ENCODE results near the gene NMNAT3.

Gene NMNAT3

DNA sequence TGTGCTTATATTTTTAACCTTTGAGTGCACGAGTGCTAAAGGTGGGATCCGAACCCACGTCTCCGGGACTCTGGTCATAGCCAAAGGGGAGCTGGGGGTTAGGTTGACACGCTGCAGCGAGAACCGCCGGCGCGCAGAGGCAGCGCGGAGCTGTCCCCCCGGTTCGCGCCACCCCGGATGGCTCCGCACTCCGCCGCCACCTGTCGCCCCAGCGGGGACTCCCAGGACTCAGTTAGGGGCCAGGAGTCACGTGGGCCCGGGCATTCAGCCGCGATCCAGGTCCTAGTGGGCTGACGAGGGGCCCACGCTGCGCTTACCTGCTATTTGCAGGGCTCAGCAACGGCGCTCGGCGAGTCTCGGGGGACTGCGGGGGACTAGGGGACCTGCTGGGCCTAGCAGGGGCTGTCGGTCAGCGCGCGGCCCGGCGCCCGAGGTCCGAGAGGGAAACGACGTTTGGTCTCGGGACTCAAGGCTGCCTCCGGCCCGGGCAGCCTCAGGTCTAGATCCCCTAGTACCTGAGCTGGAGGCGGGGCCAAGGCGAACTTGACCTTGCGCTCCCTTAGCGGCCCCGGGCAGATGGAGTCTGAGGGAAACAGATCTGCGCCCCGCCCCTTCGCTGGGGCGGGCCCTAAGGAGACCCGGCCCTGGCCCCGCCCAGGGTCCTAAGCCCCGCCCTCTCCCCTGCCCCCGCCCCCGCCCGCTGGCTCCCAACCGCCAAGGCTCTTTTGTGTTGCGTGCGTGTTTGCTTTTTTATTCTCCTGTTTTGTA, at the start of gene NMNAT3:
NMNAT3 (minus strand) TSS at position 585 of the 768 bp plus-strand sequence. CDS start 50,248 bp downstream, outside the sequence.
- peak within 1 kb of the TSS; percentile 54 for H3K4me3 ChIP-seq (ENCODE audit: low read depth, low read length)

DNA sequence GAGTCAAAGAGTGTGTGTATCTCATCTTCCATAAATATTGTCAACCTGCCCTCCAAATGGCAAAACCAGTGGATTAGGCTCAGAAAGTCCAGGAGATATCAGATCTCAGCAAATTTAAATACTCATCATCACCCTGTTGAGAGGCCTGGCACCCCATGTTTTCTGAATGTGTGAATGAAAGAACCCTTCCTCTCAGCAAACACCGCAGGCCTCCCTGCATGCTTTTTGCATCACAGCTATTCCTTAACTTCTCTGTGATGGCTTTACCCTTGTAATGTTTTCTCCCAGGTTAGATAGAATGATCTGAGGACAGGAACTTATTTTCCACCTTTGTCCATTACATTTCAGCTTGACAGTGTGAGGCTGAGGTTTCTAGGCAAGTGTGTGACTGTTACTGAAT, 43.6 kb upstream of the NMNAT3 start:
- no peak overlapping the region for H3K4me3 ChIP-seq (ENCODE audit: low read depth, low read length)

DNA sequence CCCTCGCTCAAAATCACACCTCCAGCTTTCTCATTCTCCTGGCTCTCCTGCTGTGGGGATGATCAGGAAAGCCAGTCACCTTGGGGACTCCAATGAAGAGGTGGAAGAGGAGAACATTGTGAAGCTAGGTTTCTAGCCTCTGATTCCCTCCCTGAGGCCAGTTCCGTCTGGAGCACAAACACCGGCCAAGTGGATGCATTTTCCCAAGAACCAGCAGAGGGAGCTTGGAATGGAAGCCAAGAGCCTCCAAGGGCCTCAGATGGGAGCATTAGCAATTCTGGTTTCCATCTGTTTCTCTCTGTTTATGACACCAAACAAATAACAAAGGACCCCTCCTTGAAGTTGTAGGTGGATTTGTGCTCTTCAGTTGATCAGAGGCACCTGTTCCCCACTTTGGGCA, 40.6 kb upstream of the NMNAT3 start:
- H3K4me3 ChIP-seq (ENCODE audit: low read depth, low read length): no peak overlapping the region

DNA sequence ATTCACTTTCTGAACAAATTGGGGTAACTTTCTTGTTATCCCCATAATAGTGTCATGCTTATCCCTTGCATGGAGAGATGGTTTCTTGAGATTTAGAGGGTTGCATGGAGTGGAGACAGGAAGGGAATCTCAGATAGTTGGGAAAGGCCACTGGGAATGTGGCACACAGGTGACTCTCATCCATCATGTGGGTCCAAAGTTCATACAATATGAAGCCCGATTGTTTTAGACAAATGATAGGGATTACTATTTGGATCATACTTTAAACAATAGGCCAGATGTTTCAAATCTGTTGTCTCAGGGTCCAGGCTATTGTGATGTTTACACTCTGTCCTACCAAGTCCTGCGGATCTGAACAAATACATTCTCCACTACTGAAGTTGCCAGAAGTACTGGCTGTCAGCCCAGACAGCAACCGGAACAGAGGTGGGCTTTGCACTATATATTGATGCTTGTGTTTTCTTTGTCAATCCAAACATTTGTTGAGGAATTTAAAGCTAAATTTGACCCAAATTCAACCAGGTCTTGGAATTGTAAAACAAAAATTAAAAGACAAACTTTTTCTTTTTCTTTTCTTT, 39.2 kb upstream of the NMNAT3 start:
- H3K4me3 ChIP-seq (ENCODE audit: low read depth, low read length): no peak overlapping the region

DNA sequence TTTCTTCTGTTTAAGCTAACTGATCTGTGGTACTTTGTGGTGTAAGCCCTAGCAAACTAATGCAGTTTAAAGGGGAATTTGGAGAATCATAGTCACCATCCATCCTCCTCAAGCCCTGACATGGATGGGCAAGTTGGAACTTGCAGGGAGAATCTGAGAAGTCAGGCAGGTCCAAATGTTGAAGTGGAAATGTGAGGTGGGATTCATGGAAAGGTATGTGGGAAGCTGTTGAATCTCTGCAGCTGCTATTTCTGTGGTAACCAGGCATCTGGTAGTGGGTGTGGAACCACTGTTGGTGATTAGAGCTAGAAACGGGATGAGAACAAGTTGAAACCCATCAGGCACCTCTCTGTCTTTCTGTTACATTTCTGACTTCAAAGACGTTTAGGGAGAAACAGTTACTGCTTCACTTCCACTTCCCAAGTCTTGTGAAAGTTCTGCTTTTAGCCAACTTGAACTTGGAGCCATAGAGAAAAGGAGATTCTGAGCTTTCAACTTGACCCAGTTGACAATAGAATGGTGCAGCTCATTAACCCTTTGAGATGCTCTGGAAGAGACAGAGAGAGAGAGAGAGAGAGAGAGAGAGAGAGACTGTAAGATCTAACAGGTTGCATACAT, 38.1 kb upstream of the NMNAT3 start:
- no peak overlapping the region for H3K4me3 ChIP-seq (ENCODE audit: low read depth, low read length)

DNA sequence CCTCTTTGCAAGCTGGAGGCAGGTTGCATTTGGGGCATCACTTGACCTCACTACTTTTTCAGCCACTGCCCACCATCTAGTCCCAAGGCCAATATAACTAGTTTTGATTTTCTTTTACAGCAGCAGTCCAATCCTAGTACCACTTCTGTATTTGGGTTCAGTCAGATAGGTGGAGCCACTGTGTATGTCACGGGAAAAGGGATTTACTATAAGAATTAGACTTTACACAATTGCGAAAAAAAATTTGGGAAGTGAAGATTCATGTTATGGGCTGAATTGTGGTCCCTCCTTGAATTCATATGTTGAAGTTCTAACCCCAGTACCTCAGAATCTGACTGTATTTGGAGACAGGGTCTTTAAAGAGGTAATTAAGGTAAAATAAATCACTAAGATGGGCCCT, 37.4 kb upstream of the NMNAT3 start:
- no peak overlapping the region for H3K4me3 ChIP-seq (ENCODE audit: low read depth, low read length)

DNA sequence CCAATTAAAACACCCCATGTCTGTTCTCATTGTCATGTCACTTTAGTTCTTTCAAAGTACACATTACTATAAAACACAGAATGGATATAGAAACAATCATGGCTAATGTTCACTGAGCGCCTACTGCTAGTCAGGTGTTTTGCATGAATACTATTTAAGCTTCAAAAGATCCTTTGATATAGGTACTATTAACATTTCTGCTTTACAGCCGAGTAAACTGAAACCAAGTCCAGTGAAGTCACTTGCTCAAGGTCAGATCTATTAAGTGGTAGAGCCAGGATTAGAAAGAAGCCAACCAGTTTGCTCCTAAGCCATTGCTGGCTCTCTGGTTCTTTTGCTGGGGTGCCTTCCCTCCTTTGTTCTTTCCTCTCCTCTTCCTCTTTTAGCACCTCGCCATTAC, 32.4 kb upstream of the NMNAT3 start:
- no peak overlapping the region for H3K4me3 ChIP-seq (ENCODE audit: low read depth, low read length)

DNA sequence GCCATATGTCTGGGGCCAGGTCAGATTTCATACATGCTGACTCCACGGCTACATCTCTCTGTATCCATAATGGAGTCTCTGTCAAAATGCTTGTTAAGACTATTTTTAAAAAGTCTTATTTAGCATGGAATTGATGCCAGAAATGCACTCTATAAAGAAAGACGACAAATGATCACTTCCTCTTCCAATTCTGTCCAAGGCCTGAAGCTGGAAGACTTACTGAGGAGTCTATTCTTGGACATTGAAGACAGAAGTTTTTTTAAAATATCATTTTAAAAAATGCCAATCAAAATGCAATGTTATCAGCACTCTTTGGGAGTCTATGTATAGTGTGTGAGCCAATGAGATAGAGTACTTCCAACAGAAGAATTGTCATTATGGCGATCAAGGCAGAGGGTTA, 27.9 kb upstream of the NMNAT3 start:
- no peak overlapping the region for H3K4me3 ChIP-seq (ENCODE audit: low read depth, low read length)

DNA sequence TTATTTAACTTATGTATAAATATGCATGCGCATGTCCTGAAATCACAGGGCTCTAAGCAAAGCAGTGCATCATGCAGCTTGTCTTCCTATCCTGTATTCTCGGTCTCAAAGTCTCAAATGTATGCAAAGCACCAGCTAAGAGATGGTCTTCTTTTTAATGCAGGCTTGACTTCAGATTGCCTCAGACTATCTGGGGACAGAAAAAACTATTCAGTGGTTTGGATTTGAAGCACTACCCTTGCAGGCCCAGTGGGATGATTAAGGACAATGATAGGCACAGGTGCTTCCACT, 18.5 kb upstream of the NMNAT3 start:
- no peak overlapping the region for H3K4me3 ChIP-seq (ENCODE audit: low read depth, low read length)

DNA sequence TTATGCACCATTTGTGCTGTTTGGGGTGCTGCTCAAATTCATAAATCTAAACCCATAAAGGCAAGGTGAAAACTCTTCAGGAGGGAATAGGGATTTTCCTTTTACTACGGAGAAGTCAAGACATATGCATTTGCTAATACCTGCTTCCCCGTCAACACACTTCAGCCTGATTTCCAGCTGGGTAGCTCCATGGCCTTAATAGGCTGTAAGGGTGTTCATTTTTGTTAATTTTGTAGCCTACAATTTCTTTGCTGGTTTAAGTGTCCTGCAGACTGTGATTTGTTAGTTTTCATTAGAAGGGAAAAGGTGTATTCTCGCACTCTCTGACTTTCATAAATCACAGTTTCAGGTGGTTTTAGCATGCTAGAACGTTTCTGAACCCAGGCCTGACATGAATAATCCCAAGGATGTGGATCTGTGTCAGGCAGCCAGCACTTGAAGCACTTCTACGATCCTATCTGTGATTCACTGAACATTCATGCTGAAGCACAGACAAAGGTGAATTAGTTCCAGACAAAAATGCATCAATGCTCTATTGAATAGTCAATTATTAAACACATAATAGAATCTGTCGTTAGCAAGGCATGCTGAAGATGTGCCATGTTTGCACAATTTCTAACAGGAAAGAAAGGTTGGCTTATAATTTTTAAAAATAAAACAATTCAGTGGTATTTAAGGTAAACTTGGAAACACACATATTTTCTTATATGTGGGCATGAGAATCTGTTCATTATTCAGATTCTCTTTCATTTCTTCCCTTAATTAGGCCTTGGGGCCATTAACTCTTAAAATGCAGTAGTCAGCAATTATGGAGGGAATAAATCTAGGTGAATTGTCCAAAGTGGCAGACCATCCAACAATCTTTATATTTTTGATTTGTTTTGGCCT, 17.9 kb upstream of the NMNAT3 start:
- no peak overlapping the region for H3K4me3 ChIP-seq (ENCODE audit: low read depth, low read length)

DNA sequence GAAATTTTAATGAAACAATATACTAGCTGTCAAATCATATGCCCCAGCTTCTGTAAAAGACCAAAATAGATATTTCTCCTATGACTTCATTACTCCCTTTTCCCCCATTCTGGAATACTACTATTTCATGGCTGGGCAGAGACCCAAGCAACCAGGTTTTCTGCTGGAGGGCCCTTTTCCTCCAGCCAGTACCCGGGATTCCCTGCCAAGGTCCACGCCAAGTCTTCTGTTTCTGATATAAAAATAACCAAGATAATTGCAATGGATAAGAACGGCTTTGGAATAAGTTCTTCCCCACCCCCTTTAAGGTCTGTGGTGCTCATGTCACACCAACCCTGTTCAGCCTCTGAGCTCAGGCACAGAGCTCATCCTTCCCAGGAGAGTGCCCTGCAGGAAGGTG, 17.2 kb upstream of the NMNAT3 start:
- no peak overlapping the region for H3K4me3 ChIP-seq (ENCODE audit: low read depth, low read length)

DNA sequence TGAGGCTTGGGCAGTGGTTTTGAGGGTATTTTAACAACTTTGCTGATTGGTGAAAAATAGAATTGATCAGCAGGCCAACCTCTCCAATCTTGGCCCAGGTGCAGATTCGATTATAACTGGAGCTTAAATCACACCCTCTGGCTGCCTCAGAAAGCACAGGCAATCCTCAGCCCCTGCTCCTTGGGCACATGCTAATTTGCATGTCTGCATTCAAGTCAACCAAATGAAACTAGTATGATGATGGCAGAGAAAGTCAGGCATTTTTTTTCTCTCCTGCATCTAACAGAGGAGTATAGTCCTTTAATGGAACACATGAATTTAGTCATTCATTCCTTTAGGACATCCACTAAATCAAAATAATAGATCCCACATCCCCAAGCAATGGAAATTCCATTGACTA, 16.8 kb upstream of the NMNAT3 start:
- H3K4me3 ChIP-seq (ENCODE audit: low read depth, low read length): no peak overlapping the region

DNA sequence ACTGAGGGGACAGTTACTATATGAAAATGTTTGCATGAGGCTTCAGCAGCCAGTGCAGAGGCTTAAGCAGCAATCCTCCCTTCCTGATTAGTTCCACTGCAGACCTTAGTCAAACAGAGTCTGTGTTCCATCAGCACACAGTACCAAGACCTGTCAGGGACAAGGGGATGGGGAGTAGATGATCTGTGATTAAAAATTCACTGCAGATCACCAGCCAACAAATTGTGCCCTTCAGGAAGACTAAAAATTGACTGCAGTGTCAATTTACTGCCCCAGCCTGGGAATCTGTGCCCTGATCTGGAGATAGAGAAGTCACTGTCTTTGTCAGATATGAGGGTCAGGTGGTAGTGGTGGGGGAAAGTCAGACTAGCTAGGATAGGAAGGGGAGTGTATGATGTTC, 13.8 kb upstream of the NMNAT3 start:
- no peak overlapping the region for H3K4me3 ChIP-seq (ENCODE audit: low read depth, low read length)

DNA sequence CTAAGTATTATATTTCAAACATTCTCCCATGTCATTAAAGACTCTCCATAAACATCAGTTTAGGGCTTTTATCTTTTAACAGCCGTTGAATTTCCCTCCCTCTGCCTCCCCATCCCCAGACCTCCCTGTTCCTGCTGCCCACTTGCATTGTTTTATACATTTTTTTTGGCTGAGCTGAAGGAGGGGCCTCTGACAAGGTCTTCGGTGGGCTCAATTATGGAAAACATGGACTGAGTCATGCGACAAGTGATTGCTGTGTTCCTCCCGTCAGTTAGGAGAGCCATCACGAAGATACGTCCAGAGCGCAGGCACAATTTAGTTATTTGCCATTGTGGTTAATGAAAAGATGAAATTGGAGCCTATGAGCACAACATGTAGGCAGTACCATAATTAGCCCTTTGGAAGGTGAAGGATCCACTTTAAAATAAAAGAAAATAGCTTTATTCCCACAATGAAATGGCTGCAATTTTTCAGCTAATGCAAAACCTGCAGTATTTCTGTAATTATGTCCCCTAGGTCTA, 12.0 kb upstream of the NMNAT3 start:
- H3K4me3 ChIP-seq (ENCODE audit: low read depth, low read length): no peak overlapping the region

DNA sequence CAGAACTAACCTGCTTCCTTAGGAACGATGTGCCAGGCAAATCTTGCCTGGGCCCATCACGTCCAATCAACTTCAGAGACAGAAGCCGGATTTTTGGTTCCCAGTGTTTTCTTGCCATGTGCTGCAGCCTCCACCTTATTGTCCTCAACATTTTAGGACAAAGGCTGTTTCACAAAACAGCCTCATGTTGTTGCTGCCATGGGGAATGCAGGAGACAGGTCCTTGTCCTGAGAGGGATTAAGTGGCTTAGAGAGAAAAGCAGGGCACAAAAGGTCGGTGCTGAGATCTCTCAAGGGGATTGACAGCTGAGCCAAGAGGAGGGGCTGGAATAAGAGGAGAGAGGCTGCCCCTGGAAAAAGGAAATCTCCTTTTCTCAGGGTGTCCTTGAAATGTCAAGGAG, 11.3 kb upstream of the NMNAT3 start:
- H3K4me3 ChIP-seq (ENCODE audit: low read depth, low read length): no peak overlapping the region

DNA sequence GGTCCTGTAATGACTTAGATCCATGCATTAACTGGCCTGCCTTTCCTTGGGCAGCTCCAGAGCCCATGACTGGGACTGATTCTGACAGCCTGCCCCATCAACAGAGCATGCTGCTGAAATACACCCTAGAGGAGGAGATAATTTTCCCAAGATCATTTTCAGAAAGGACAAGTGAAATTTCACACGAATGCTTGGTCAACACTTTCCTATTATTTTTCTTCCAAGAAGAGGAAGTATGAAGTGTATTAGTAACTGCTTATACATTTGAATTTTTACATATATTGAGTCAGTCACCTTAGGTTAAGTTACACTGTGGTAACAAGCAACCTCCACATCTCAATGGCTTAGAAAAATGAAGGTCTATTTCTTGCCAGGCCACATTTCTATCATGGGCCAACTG, 9.7 kb upstream of the NMNAT3 start:
- H3K4me3 ChIP-seq (ENCODE audit: low read depth, low read length): no peak overlapping the region

DNA sequence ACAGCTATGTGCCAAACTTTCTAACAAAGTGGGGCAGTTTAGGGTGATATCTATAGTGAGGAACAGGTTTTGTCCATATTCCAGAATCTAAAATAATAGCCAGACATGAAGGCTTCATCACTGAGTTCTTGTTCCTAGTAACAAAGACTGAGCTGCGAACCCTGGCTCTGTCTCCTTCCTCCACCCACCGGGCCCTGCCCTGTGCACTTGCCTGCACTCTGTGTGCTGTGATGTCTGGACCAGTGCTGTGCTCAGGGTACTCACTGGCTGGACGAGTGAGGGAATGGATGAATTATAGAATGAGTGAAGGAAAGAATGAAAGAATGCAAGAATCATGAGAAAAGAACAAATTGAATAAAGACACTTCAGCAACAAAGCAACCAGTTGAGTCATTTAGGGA, 8.9 kb upstream of the NMNAT3 start:
- no peak overlapping the region for H3K4me3 ChIP-seq (ENCODE audit: low read depth, low read length)

DNA sequence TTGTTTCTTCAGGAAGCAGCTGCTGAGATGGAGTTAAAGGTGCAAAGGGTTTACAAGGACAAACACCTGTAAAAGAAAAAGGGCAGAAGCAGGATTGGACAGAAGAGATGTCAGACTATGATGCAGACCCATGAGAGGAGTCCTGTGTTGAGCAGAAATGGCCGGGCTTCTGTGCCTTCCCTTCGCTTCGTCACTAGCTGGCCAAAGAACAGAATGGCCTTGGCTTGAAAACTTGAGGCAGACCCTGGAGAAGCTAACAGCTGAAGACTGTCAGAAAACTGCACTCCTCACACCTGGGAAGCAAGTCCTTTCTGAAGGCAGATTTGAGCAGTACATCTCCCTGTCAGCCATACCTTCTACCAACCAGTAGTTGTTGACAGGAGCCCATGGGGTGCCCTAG, 8.4 kb upstream of the NMNAT3 start:
- H3K4me3 ChIP-seq (ENCODE audit: low read depth, low read length): no peak overlapping the region

DNA sequence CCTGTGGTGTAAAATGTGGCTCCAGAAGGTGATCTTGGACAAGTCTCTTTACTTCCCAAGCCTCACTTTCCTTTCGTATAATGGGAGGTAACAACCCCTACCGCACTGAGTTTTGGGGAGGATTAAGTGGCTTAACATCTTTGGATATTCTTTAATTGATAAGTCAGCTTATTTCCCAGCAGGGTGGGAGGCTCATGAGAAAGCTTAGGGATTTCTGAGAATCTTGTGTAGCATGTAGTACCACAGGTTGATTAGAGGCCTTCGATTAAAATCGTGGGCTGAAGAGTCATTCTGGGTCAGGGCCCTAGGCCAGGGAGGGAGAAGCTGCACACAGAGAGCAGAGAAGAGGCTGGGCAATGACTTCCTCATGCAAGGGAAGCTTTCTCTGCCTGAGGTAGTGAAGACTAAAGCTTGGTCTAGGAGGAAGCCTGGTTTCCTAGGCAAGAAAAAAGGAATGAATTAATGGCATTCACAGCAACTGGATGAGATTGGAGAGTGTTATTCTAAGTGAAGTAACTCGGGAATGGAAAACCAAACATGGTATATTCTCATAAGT, 1.5 kb upstream of the NMNAT3 start:
- no peak overlapping the region for H3K4me3 ChIP-seq (ENCODE audit: low read depth, low read length)

DNA sequence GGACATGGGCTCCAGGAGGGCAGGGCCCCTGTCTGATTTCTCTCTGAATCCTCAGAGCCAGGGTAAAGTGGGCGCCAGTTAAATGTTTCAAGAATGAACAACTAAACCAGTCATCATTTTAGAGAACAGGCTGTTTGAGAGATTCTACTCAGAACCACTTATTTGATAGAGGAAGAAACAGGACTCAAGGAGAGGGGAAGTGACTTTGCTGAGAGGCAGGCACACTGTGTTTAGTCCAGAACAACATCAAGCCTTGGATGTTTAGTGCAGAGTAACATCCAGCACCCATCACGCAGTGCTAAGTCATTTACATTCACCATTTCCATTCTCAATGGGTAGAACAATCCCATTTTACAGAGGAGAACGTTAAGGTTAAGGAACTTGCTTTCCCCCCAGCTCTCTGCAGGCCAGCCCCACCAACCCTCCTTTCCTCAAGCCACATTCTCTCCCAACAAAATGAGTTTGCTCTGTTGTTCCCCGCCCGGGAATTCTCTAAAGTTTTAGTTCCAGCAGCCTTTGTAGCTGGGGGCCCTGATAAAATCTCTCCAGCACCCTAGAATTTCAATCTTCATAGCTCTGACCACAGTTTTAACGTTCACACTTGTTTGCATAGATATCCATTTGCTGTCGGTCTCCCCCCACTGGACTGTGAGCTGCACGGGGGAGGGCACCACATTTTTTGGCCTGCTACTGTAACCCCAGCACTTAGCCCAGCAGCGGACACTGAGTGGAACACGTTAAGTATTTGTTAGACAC, 962 bp downstream of the NMNAT3 start:
- H3K4me3 ChIP-seq (ENCODE audit: low read depth, low read length): peak overlapping the region; percentile 54

All from iPS-11a (cell line).